MCF 10A (cell line): ENCODE results near the gene DNAJC12. TPM values are rescaled to one million over a fixed set of nuclear protein-coding genes. Genes with fewer than 3 reads are reported as not detected.

ENCODE experiments used
- BruUV-seq: library from RNA; stranded (reverse); fragments of 400-500 nt; replicated peaks from 2 replicates; lab custom pipeline; 2021; lab: Mats Ljungman, UMichigan
- CTCF ChIA-PET: fragments of 300-600 bp; sonication (Branson Sonifier 250); formaldehyde crosslinking; extraction: SDS; loops from one replicate; lab custom pipeline; 2021; ENCODE audit warnings: antibody characterized with exemption, inconsistent platforms; lab: Yijun Ruan, JAX
- POLR2A ChIA-PET: fragments of 300-600, 350-650 bp; sonication (Branson Sonifier 250); formaldehyde crosslinking; extraction: SDS; loops from one replicate; lab custom pipeline; 2020; ENCODE audit warnings: antibody characterized with exemption, inconsistent platforms; lab: Yijun Ruan, JAX
- DNase-seq: peaks from one replicate; pipeline ENCODE4 v3.0.0-alpha.2; 2018; ENCODE audit not compliant: unreplicated experiment
- H3K27ac Mint-ChIP-seq: one replicate; pipeline ENCODE4 v1.8.0; 2022; ENCODE audit warnings: mild to moderate bottlenecking, low read depth, mixed read lengths; ENCODE audit not compliant: unreplicated experiment
- H3K27me3 Mint-ChIP-seq: one replicate; pipeline ENCODE4 v1.8.0; 2022; ENCODE audit warnings: mixed read lengths; ENCODE audit not compliant: insufficient read depth, unreplicated experiment
- H3K36me3 Mint-ChIP-seq: one replicate; pipeline ENCODE4 v1.8.0; 2022; ENCODE audit warnings: mild to moderate bottlenecking, moderate library complexity, mixed read lengths; ENCODE audit not compliant: insufficient read depth, unreplicated experiment
- H3K4me1 Mint-ChIP-seq: one replicate; pipeline ENCODE4 v1.8.0; 2022; ENCODE audit warnings: mixed read lengths; ENCODE audit not compliant: insufficient read depth, unreplicated experiment
- H3K4me3 Mint-ChIP-seq: one replicate; pipeline ENCODE4 v1.8.0; 2022; ENCODE audit warnings: mild to moderate bottlenecking, moderate library complexity, mixed read lengths; ENCODE audit not compliant: unreplicated experiment
- H3K9me3 Mint-ChIP-seq: one replicate; pipeline ENCODE4 v1.8.0; 2022; ENCODE audit warnings: mixed read lengths; ENCODE audit not compliant: unreplicated experiment
- intact Hi-C: fragments of 100-400 bp; cut with micrococcal nuclease; formaldehyde crosslinking; loops from 2 replicates; pipeline ENCODE4 v1.14.1; 2022
- total RNA-seq: library from RNA; stranded (reverse); gene quantifications from 2 replicates; pipeline ENCODE4 v1.2.3, GENCODE V29; 2022
- TF ChIP-seq, protein P1 (sequence below): fragments of 200-600 bp; IDR thresholded peaks from one replicate; pipeline ENCODE4 v1.8.0; 2022; ENCODE audit warnings: antibody characterized with exemption, mild to moderate bottlenecking; ENCODE audit not compliant: unreplicated experiment

Gene DNAJC12
- total RNA-seq, 1 experiment from 2014 or later = 9.5 TPM

DNA sequence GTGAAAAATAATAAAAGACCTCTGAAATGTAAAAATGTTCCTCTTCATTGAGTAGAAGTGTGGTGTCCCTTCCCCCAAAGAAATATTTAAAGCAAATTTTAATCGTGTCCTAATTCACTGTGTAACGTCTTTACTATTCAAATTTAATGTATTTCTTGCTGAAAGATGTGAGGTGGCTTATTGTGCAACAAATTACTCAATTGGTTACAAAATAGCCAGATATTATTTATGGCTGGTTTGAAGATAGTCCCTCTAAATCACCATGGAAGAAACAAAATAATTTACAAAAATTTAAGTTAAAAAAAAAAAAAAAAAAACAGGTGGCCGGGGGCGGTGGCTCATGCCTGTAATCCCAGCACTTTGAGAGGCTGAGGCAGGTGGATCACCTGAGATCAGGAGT, 43.7 kb downstream of the DNAJC12 start:
- TF ChIP-seq, protein P1, sequence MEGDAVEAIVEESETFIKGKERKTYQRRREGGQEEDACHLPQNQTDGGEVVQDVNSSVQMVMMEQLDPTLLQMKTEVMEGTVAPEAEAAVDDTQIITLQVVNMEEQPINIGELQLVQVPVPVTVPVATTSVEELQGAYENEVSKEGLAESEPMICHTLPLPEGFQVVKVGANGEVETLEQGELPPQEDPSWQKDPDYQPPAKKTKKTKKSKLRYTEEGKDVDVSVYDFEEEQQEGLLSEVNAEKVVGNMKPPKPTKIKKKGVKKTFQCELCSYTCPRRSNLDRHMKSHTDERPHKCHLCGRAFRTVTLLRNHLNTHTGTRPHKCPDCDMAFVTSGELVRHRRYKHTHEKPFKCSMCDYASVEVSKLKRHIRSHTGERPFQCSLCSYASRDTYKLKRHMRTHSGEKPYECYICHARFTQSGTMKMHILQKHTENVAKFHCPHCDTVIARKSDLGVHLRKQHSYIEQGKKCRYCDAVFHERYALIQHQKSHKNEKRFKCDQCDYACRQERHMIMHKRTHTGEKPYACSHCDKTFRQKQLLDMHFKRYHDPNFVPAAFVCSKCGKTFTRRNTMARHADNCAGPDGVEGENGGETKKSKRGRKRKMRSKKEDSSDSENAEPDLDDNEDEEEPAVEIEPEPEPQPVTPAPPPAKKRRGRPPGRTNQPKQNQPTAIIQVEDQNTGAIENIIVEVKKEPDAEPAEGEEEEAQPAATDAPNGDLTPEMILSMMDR = no peak
- Mint-ChIP-seq H3K27me3 (no peaks in the 10 kb centered on the region), H3K36me3 (peaks cover 7% of the 10 kb centered on the region), H3K4me1 (peaks cover 20% of the 10 kb centered on the region), H3K27ac (no peak overlapping the region), H3K9me3 (no peaks in the 10 kb centered on the region), H3K4me3 (no peak overlapping the region)
- peak; percentile 21 for DNase-seq
- intact Hi-C loops = no loop called here
- ChIA-PET CTCF (interaction anchor here (2.3 kb wide), 1 partner anchor 15 kb away, joined by 11 read pairs; no protein-coding TSS in a partner anchor), POLR2A (interaction anchor here (0.9 kb wide), 1 partner anchor 10 kb away, joined by 3 read pairs; no protein-coding TSS in a partner anchor)
- BruUV-seq = no TSS peak

DNA sequence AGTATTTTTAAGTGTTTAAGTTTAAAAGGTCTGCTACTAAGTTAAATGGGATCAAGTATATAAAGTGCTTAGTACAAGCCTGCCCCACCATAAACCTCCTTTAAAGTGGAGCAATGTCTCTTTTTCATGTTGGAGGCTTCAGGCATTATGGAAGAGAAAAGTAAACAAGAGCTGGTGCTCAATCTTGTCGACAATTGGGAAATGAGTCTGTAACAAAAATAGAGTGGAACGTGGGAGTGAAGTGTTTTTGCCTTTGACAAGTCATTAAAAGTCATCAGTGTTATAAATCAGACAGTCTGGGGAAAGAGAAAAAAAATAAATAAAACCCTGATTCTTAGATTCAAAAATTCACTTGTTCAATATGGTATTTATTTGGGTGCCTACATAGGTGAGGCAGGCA, 44.7 kb downstream of the DNAJC12 start:
- CTCF ChIA-PET = interaction anchor here (1.9 kb wide), 1 partner anchor 13 kb away, joined by 4 read pairs; no protein-coding TSS in a partner anchor
- H3K36me3 Mint-ChIP-seq = peaks cover 7% of the 10 kb centered on the region
- H3K27me3 Mint-ChIP-seq = no peaks in the 10 kb centered on the region
- POLR2A ChIA-PET = interaction anchor here (1.2 kb wide), 1 partner anchor 45 kb away, joined by 3 read pairs; the partner anchor contains the start of gene DNAJC12
- no peak for DNase-seq
- no peak overlapping the region for H3K27ac Mint-ChIP-seq
- intact Hi-C loops = no loop called here
- TF ChIP-seq, protein P1 = no peak
- H3K4me3 Mint-ChIP-seq = no peak overlapping the region
- BruUV-seq = no TSS peak
- H3K4me1 Mint-ChIP-seq = peaks cover 20% of the 10 kb centered on the region
- no peaks in the 10 kb centered on the region for H3K9me3 Mint-ChIP-seq

DNA sequence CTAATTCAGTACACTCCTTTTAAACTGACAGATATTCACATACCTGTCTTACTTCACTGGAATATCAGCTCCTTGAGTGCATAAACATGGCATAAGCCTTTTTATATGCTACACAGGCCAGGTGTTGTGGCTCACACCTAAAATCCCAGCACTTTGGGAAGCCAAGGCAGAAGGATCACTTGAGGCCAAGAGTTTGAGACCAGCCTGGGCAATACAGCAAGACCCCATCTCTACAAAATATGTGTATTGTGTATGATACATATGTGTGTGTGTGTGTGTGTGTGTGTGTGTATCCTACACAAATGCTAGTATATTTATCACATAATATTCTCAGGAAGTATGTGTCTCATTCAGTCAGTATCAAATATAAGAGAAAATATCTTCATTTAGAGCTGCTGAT, 45.3 kb downstream of the DNAJC12 start:
- no TSS peak for BruUV-seq
- no peak for DNase-seq
- CTCF ChIA-PET = interaction anchor here (1.9 kb wide), 1 partner anchor 13 kb away, joined by 4 read pairs; no protein-coding TSS in a partner anchor
- H3K36me3 Mint-ChIP-seq = peaks cover 7% of the 10 kb centered on the region
- TF ChIP-seq, protein P1 = no peak
- H3K27ac Mint-ChIP-seq = no peak overlapping the region
- POLR2A ChIA-PET = interaction anchor here (0.6 to 1.2 kb wide), 2 partner anchors 45 to 96 kb away, joined by 3 read pairs; partner anchors contain the start of gene DNAJC12
- H3K4me1 Mint-ChIP-seq = peaks cover 20% of the 10 kb centered on the region
- no peaks in the 10 kb centered on the region for H3K27me3 Mint-ChIP-seq
- H3K9me3 Mint-ChIP-seq = no peaks in the 10 kb centered on the region
- intact Hi-C loops = no loop called here
- H3K4me3 Mint-ChIP-seq = no peak overlapping the region

DNA sequence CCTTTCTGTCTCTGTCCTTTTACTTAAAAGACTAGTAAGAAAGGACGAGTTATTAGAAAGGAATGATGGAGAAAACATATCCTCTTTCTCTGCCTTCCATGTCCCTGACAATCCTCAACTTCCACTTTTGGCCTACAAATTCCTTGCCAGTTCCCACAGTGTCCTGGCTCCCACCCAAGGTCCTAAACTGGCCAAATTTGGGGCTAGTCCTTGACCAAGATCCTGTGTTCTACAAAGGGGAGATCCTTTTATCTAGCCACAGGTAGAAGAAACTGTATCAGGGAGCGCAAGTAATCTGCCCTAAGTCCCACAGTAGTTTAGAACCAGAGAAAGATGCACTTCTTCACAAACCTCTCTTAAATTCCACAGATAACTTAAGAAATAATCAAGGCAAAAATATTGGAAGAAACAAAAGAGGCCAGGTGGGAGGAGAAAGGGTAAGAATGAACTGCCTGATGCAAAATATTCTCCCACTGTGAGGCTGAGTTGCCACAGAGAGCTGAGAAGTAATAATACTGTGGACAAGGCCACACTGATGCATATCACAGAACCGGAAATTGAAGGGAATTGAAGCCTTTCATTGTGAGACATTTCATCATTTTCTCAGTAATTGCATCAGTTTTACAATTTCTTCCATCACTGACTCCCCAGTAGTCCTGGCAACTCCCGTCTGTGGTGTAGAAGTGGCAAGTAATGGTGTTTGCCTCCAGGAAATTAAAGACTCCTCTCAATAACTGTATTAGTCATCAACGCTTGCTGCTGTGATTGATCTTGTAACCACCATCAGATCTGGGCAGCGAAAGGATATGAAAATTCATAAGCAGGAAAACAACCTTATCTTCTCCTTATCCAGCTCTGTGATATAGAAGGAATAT, 47.2 kb downstream of the DNAJC12 start:
- H3K9me3 Mint-ChIP-seq = no peaks in the 10 kb centered on the region
- TF ChIP-seq, protein P1 = no peak
- no peaks in the 10 kb centered on the region for H3K27me3 Mint-ChIP-seq
- H3K27ac Mint-ChIP-seq = peak overlapping the region; percentile 75
- intact Hi-C loops = loop anchor here (2.0 kb wide), 1 partner anchor 46 kb away; no protein-coding TSS in a partner anchor
- ChIA-PET POLR2A (interaction anchor here (0.7 to 0.9 kb wide), 2 partner anchors 16 to 93 kb away, joined by 3 read pairs; no protein-coding TSS in a partner anchor), CTCF (interaction anchor here (1.2 to 4.2 kb wide), 2 partner anchors 12 to 23 kb away, joined by 3 to 39 read pairs; no protein-coding TSS in a partner anchor)
- H3K4me3 Mint-ChIP-seq = no peak overlapping the region
- TSS peak; percentile 91 for BruUV-seq
- peak; percentile 57 for DNase-seq
- peaks cover 4% of the 10 kb centered on the region for H3K36me3 Mint-ChIP-seq
- peaks cover 20% of the 10 kb centered on the region for H3K4me1 Mint-ChIP-seq
